Measurements from ENCODE around the gene SIM2.

- TF ChIP-seq CTCF (IDR thresholded peaks at IDR 0.05; ENCODE audit: insufficient read depth, low read depth, low read length) (no peak), EZH2 (IDR thresholded peaks at IDR 0.05; ENCODE audit: insufficient read depth, low read length) (no peak)
Observed at GRCh38 chr21:36762642-36763041, 63.7 kb downstream of the SIM2 start.

Measured in astrocyte (in vitro differentiated cells and primary cell).